Measurements from ENCODE around the gene STRBP. TPM values are rescaled to one million over a fixed set of nuclear protein-coding genes. Genes with fewer than 3 reads are reported as not detected.

Gene STRBP
- total and polyA plus RNA-seq, 2 of the 4 experiments (the other 2 are of a cell fraction), result 2.1 to 2.5 TPM

DNA sequence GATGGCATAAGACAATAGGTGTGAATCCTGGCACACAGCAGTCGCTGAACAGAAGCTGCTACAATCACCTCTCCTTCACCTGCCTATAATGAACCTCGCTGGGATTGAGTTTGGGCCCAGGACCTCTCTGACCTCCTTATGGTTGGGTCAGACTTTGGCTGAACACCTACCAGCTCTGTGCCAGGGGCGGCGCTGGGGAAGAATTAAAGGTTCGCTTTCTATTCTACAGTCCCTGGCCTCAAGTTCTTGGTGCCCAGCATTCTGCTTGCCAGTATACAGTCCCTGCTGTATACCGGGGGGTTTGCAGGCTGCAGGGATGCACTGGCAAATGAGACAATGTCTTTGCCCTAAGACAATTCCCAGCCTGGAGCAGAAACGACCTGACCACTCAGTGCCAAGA lies 895 bp upstream of the STRBP start:
- Histone ChIP-seq H2AK9ac (replicated peaks; ENCODE audit: low read depth, low read length, poor library complexity) (peak overlapping the region; percentile 72), H4K91ac (ENCODE audit: insufficient read depth, low read depth, low read length) (no peak overlapping the region), H3K23ac (ENCODE audit: low read depth, low read length) (peak overlapping the region; percentile 27; the same call in 1 of the 2 replicates), H3K9me3 (ENCODE audit: control insufficient read depth, insufficient read depth, low read length) (no peaks in the 10 kb centered on the region), H3K9me1 (ENCODE audit: insufficient read depth, low read length) (no peaks in the 10 kb centered on the region; the same call in 1 of the 2 replicates), H4K20me1 (ENCODE audit: insufficient read depth, low read length) (no peaks in the 10 kb centered on the region), H2BK120ac (ENCODE audit: low read depth, low read length) (no peak overlapping the region), H2AFZ (replicated peaks; ENCODE audit: low read length, poor library complexity) (peak overlapping the region; percentile 99), H3K79me1 (ENCODE audit: low read depth in 1 of 2, low read length in 2 of 2) (no peaks in the 10 kb centered on the region), H3K9ac (ENCODE audit: low read depth, low read length) (no peak overlapping the region), H3K4me2 (ENCODE audit: low read depth, low read length) (peak overlapping the region; percentile 97), H2AK5ac (ENCODE audit: low read depth, low read length) (no peak overlapping the region), H3K18ac (ENCODE audit: low read depth, low read length) (no peak overlapping the region), H3K14ac (replicated peaks; ENCODE audit: low read depth, low read length) (no peak overlapping the region), H3K27me3 (ENCODE audit: control insufficient read depth, insufficient read depth, low read length) (peaks cover 41% of the 10 kb centered on the region), H4K8ac (ENCODE audit: low read depth in 2 of 2, low read length in 2 of 2) (no peak overlapping the region), H2BK15ac (ENCODE audit: low read depth, low read length) (no peak overlapping the region), H2BK20ac (ENCODE audit: low read depth, low read length) (no peak overlapping the region), H3K4ac (ENCODE audit: low read depth, low read length) (no peak overlapping the region), H3K56ac (ENCODE audit: extremely low read depth, insufficient read depth, low read length) (no peak overlapping the region), H2BK5ac (ENCODE audit: low read depth, low read length, poor library complexity, severe bottlenecking) (no peak overlapping the region), H3K36me3 (ENCODE audit: control insufficient read depth, insufficient read depth, low read length) (no peaks in the 10 kb centered on the region), H3K4me1 (ENCODE audit: control insufficient read depth, insufficient read depth, low read length) (peaks cover 4% of the 10 kb centered on the region; the same call in 1 of the 2 replicates), H4K5ac (ENCODE audit: low read depth, low read length) (no peak overlapping the region), H3K4me3 (ENCODE audit: insufficient read depth, low read depth, low read length) (no peak overlapping the region), H3K27ac (ENCODE audit: insufficient read depth, low read length) (no peak overlapping the region)
- DNase-seq (no peak), ATAC-seq (ENCODE audit: low read depth) (no peak)
- intact Hi-C loops (cut with micrococcal nuclease), result loop anchor here (5.0 kb wide), 1 partner anchor 68 kb away; no protein-coding TSS in a partner anchor
- dilution Hi-C loops (cut with HindIII; ENCODE audit: low sequenced_read_pairs, unreplicated experiment), result no loop called here
- in situ Hi-C loops (cut with MboI; ENCODE audit: low sequenced_read_pairs), result no loop called here
- ChIA-PET POLR2A (ENCODE audit: unreplicated experiment) (no interaction called here), CTCF (no interaction called here)
- no TSS peak for BruUV-seq (replicated peaks)
- WGBS, 2 experiments (ENCODE audit: extremely low coverage in 2 of 2, insufficient read length in 1 of 2), result 100% methylated on average over 1 of the region's 7 CpGs; no CpG with 5 or more reads in 1 of the 2 experiments
- TF ChIP-seq RFX5 (IDR thresholded peaks at IDR 0.05; ENCODE audit: low read depth, low read length) (no peak), RAD21 (IDR thresholded peaks at IDR 0.05; ENCODE audit: low read length) (no peak), MAFK (IDR thresholded peaks at IDR 0.05; ENCODE audit: low read depth, low read length) (no peak)
- TF ChIP-seq, protein P1, sequence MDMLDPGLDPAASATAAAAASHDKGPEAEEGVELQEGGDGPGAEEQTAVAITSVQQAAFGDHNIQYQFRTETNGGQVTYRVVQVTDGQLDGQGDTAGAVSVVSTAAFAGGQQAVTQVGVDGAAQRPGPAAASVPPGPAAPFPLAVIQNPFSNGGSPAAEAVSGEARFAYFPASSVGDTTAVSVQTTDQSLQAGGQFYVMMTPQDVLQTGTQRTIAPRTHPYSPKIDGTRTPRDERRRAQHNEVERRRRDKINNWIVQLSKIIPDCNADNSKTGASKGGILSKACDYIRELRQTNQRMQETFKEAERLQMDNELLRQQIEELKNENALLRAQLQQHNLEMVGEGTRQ (IDR thresholded peaks at IDR 0.05; ENCODE audit: low read depth, low read length), result no peak

Measured in IMR-90 (cell line).